LNCaP clone FGC (cell line): ENCODE results near the gene FAM117B.

ENCODE experiments used
- DNase-seq: peaks from one replicate; pipeline ENCODE4 v3.0.0-alpha.2; 2011; ENCODE audit warnings: low read depth
- H3K4me3 ChIP-seq: 2 replicates; pipeline ENCODE4 v1.5.1; 2011; ENCODE audit warnings: mild to moderate bottlenecking, low read depth, low read length, control low read depth
- CTCF ChIP-seq: IDR thresholded peaks from 2 replicates; pipeline ENCODE4 v1.5.1; 2012; ENCODE audit warnings: mild to moderate bottlenecking; ENCODE audit not compliant: control insufficient read depth, insufficient read depth; ENCODE audit errors: extremely low read depth

The FAM117B gene

GRCh38 chr2:202760848-202761247 is 126.1 kb downstream of the FAM117B start:
- no peak for DNase-seq
- no peak for TF ChIP-seq CTCF
- H3K4me3 ChIP-seq: no peak overlapping the region

- no peak overlapping the region for H3K4me3 ChIP-seq
- no peak for DNase-seq
- no peak for TF ChIP-seq CTCF
Observed at GRCh38 chr2:202762556-202762955, 127.8 kb downstream of the FAM117B start.

GRCh38 chr2:202763916-202764315 is 129.1 kb downstream of the FAM117B start:
- DNase-seq: no peak
- no peak overlapping the region for H3K4me3 ChIP-seq
- no peak for TF ChIP-seq CTCF

GRCh38 chr2:202764991-202765390 is 130.2 kb downstream of the FAM117B start:
- no peak overlapping the region for H3K4me3 ChIP-seq
- no peak for DNase-seq
- no peak for TF ChIP-seq CTCF

GRCh38 chr2:202765436-202765835 is 130.7 kb downstream of the FAM117B start:
- no peak overlapping the region for H3K4me3 ChIP-seq
- DNase-seq: no peak
- TF ChIP-seq CTCF: no peak

GRCh38 chr2:202768273-202768672 is 133.5 kb downstream of the FAM117B start:
- no peak overlapping the region for H3K4me3 ChIP-seq

More at GRCh38 chr2:202768273-202768672, 133.5 kb downstream of the FAM117B start:
- DNase-seq: no peak
- TF ChIP-seq CTCF: no peak
